Measurements from ENCODE around the gene FRA10AC1. TPM values are rescaled to one million over a fixed set of nuclear protein-coding genes. Genes with fewer than 3 reads are reported as not detected.

The FRA10AC1 gene
- total RNA-seq, 1 donor from 2014 or later: 21.9 TPM

- Mint-ChIP-seq H3K4me1 (ENCODE audit: low read depth) (no peaks in the 10 kb centered on the region), H3K27ac (no peak overlapping the region), H3K36me3 (ENCODE audit: insufficient read depth) (no peaks in the 10 kb centered on the region), H3K9me3 (ENCODE audit: low read depth) (no peaks in the 10 kb centered on the region), H3K27me3 (peaks cover 31% of the 10 kb centered on the region), H3K4me3 (ENCODE audit: low read depth) (no peak overlapping the region)
- TF ChIP-seq CTCF (IDR thresholded peaks at IDR 0.05; ENCODE audit: unreplicated experiment): no peak
- DNase-seq (ENCODE audit: low spot score, unreplicated experiment): no peak
These were observed 20.2 kb upstream of the FRA10AC1 start for GRCh38 chr10:93722550-93722949.

- H3K9me3 Mint-ChIP-seq (ENCODE audit: low read depth): no peaks in the 10 kb centered on the region
- no peak for TF ChIP-seq CTCF (IDR thresholded peaks at IDR 0.05; ENCODE audit: unreplicated experiment)
- DNase-seq (ENCODE audit: low spot score, unreplicated experiment): no peak
- H3K4me3 Mint-ChIP-seq (ENCODE audit: low read depth): no peak overlapping the region
- H3K4me1 Mint-ChIP-seq (ENCODE audit: low read depth): no peaks in the 10 kb centered on the region
- H3K27me3 Mint-ChIP-seq: peaks cover 18% of the 10 kb centered on the region
- no peak overlapping the region for H3K27ac Mint-ChIP-seq
- no peaks in the 10 kb centered on the region for H3K36me3 Mint-ChIP-seq (ENCODE audit: insufficient read depth)
These were observed 17.5 kb upstream of the FRA10AC1 start for GRCh38 chr10:93719901-93720300.

- no peaks in the 10 kb centered on the region for H3K4me1 Mint-ChIP-seq (ENCODE audit: low read depth)
- no peaks in the 10 kb centered on the region for H3K9me3 Mint-ChIP-seq (ENCODE audit: low read depth)
- TF ChIP-seq CTCF (IDR thresholded peaks at IDR 0.05; ENCODE audit: unreplicated experiment): no peak
- H3K27me3 Mint-ChIP-seq: peaks cover 18% of the 10 kb centered on the region
- H3K36me3 Mint-ChIP-seq (ENCODE audit: insufficient read depth): no peaks in the 10 kb centered on the region
- no peak overlapping the region for H3K27ac Mint-ChIP-seq
- no peak overlapping the region for H3K4me3 Mint-ChIP-seq (ENCODE audit: low read depth)
- DNase-seq (ENCODE audit: low spot score, unreplicated experiment): no peak
These were observed 16.7 kb upstream of the FRA10AC1 start for GRCh38 chr10:93718937-93719725.

GRCh38 chr10:93716766-93717165 is 14.4 kb upstream of the FRA10AC1 start:
- Mint-ChIP-seq H3K27me3 (peaks cover 18% of the 10 kb centered on the region), H3K9me3 (ENCODE audit: low read depth) (no peaks in the 10 kb centered on the region), H3K36me3 (ENCODE audit: insufficient read depth) (no peaks in the 10 kb centered on the region), H3K4me3 (ENCODE audit: low read depth) (no peak overlapping the region), H3K4me1 (ENCODE audit: low read depth) (no peaks in the 10 kb centered on the region), H3K27ac (no peak overlapping the region)
- no peak for DNase-seq (ENCODE audit: low spot score, unreplicated experiment)
- no peak for TF ChIP-seq CTCF (IDR thresholded peaks at IDR 0.05; ENCODE audit: unreplicated experiment)

GRCh38 chr10:93715345-93715744 is 13.0 kb upstream of the FRA10AC1 start:
- Mint-ChIP-seq H3K9me3 (ENCODE audit: low read depth) (no peaks in the 10 kb centered on the region), H3K4me1 (ENCODE audit: low read depth) (no peaks in the 10 kb centered on the region), H3K27me3 (peaks cover 14% of the 10 kb centered on the region), H3K36me3 (ENCODE audit: insufficient read depth) (no peaks in the 10 kb centered on the region), H3K27ac (no peak overlapping the region), H3K4me3 (ENCODE audit: low read depth) (no peak overlapping the region)
- no peak for DNase-seq (ENCODE audit: low spot score, unreplicated experiment)
- no peak for TF ChIP-seq CTCF (IDR thresholded peaks at IDR 0.05; ENCODE audit: unreplicated experiment)
